ENCODE measurements around the gene NOXA1.
"Not testable (repeated sequence)": the region's sequence is repeated elsewhere in the genome, so short reads cannot be mapped to it uniquely, and the experiment has no call there.

The NOXA1 gene

GRCh38 chr9:137407590-137408300 lies 15.4 kb upstream of the NOXA1 start:
- no peak overlapping the region for H3K4me3 ChIP-seq (ENCODE audit: low read depth, low read length)
- no peak for TF ChIP-seq CTCF (IDR thresholded peaks at IDR 0.05; ENCODE audit: low read depth, low read length)
- no peak for DNase-seq (ENCODE audit: low read depth, low spot score)
- in situ Hi-C loops (cut with HindIII; ENCODE audit: low sequenced_read_pairs), result no loop called here

GRCh38 chr9:137408651-137409405 lies 14.4 kb upstream of the NOXA1 start:
- no peak for TF ChIP-seq CTCF (IDR thresholded peaks at IDR 0.05; ENCODE audit: low read depth, low read length)
- DNase-seq (ENCODE audit: low read depth, low spot score), result no peak
- no peak overlapping the region for H3K4me3 ChIP-seq (ENCODE audit: low read depth, low read length)
- in situ Hi-C loops (cut with HindIII; ENCODE audit: low sequenced_read_pairs), result no loop called here

- no peak overlapping the region for H3K4me3 ChIP-seq (ENCODE audit: low read depth, low read length)
- no peak for TF ChIP-seq CTCF (IDR thresholded peaks at IDR 0.05; ENCODE audit: low read depth, low read length)
- in situ Hi-C loops (cut with HindIII; ENCODE audit: low sequenced_read_pairs), result no loop called here
- no peak for DNase-seq (ENCODE audit: low read depth, low spot score)
Measured at GRCh38 chr9:137409515-137409914, 13.7 kb upstream of the NOXA1 start.

GRCh38 chr9:137410236-137410890 lies 12.8 kb upstream of the NOXA1 start:
- DNase-seq (ENCODE audit: low read depth, low spot score); H3K4me3 ChIP-seq (ENCODE audit: low read depth, low read length); in situ Hi-C loops (cut with HindIII; ENCODE audit: low sequenced_read_pairs): not testable (repeated sequence)

GRCh38 chr9:137410891-137411249 lies 12.3 kb upstream of the NOXA1 start:
- no peak for DNase-seq (ENCODE audit: low read depth, low spot score)
- TF ChIP-seq CTCF (IDR thresholded peaks at IDR 0.05; ENCODE audit: low read depth, low read length), result no peak
- H3K4me3 ChIP-seq (ENCODE audit: low read depth, low read length), result no peak overlapping the region
- in situ Hi-C loops (cut with HindIII; ENCODE audit: low sequenced_read_pairs), result no loop called here

- in situ Hi-C loops (cut with HindIII; ENCODE audit: low sequenced_read_pairs), result no loop called here
- no peak overlapping the region for H3K4me3 ChIP-seq (ENCODE audit: low read depth, low read length)
- no peak for DNase-seq (ENCODE audit: low read depth, low spot score)
Measured at GRCh38 chr9:137411260-137411644, 11.9 kb upstream of the NOXA1 start.

More at GRCh38 chr9:137411260-137411644, 11.9 kb upstream of the NOXA1 start:
- no peak for TF ChIP-seq CTCF (IDR thresholded peaks at IDR 0.05; ENCODE audit: low read depth, low read length)

All from astrocyte of the spinal cord (primary cell).